HG03571 (cell line): ENCODE data around the gene ROBO2.

Experiments
- ATAC-seq: cut with Tn5 transposase; IDR thresholded peaks from one replicate; pipeline ENCODE4 v1.9.1; 2021; ENCODE audit not compliant: unreplicated experiment

Gene ROBO2

GRCh38 chr3:77323626-77324025, 283.7 kb downstream of the ROBO2 start:
- ATAC-seq, result no peak

DNA sequence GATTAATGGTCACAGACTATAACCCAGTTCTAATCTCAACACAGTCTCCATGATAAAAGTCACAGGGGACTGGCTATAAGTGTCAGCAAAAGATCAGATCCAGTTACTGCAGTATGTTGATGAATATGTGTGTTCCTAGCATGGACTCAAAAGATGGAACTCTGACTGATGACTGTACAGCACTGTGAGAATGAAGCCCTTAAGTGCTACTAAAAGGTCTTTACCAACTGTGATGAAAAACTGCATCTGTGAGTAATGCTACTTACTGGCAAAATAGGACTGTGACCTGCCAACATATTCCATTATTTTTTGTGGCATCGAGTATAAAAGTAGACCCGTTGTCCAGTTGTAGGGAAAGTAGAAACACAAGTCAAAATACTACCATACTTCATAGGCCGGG, 284.2 kb downstream of the ROBO2 start:
- no peak for ATAC-seq

DNA sequence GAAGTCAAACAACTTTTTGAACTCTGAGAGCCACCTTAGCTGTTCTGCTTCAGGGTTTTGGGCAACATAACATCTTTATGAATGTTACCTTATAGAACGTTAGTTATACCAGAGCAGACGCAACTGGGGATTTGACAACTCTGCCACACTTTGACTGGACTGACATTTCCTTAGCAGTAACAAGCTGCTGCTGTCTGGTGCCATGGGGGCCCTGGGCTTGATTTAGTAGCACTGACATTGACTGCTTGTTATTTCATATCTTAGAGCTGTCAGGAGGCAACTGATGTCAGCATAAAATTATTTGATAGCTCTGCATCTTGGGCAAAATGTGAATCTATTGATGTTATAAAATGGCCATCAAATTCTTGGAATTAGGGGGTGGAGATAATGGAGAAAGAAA, 285.4 kb downstream of the ROBO2 start:
- ATAC-seq, result no peak

GRCh38 chr3:77325702-77326101, 285.8 kb downstream of the ROBO2 start:
- ATAC-seq, result no peak

GRCh38 chr3:77326586-77326985, 286.7 kb downstream of the ROBO2 start:
- ATAC-seq, result no peak

- no peak for ATAC-seq
These were observed 288.8 kb downstream of the ROBO2 start for GRCh38 chr3:77328690-77329089.

GRCh38 chr3:77329116-77329515, 289.2 kb downstream of the ROBO2 start:
- no peak for ATAC-seq

DNA sequence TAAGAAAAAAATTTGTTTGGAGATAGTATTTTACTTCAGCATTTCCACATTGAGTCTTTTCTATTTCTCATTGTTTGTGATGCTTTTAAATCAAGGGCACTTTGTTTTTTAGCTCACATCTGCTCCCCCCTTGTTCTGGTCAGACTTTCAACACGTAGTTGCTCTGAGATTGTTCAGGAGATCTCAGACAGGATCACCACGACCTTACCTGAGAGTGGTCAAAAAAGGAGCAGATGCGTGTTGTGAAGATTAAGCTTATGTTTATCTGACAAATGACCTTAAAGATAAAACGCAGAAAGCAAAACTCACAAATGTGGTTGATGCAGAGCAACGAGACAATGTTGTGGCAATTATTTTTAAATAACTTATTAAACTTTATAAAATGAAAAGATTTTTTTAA, 298.3 kb downstream of the ROBO2 start:
- no peak for ATAC-seq

DNA sequence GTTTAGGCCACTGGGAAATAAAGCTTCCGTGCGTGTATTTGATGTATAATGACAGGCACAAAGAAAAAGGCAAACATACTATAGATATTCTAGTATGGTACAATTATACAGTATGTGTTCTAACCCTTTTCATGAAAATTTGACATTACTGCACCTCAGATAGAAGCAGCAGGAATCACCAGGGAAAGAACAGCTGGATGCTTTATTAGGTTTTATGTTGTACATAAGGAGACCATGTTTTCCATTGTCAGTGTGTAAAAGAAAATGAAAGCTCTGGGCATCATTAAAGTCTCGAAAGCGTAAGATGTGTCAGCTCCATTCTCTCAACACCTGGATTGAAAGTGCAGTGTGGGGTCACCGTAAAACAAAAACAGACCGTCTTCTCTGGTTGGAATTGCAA, 302.1 kb downstream of the ROBO2 start:
- no peak for ATAC-seq

DNA sequence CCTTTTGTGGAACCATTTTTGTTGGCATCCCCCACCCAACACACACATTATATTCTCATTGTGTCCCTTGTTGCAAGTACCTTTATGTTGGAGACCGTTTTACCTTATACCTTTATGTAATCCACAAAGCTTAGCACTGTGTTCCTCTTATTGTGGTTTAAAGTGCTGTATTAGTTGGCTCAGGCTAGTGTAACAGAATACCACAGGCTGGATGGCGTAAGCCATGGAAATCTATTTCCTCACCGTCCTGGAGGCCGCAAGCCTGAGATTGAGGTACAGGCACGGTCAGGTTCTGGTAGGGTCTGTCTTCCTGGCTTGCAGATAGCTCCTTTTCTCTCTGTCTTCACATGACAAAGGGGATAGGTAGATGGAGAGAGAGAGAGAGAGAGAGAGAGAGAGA, 302.8 kb downstream of the ROBO2 start:
- ATAC-seq, result no peak

GRCh38 chr3:77345009-77345408, 305.1 kb downstream of the ROBO2 start:
- no peak for ATAC-seq

DNA sequence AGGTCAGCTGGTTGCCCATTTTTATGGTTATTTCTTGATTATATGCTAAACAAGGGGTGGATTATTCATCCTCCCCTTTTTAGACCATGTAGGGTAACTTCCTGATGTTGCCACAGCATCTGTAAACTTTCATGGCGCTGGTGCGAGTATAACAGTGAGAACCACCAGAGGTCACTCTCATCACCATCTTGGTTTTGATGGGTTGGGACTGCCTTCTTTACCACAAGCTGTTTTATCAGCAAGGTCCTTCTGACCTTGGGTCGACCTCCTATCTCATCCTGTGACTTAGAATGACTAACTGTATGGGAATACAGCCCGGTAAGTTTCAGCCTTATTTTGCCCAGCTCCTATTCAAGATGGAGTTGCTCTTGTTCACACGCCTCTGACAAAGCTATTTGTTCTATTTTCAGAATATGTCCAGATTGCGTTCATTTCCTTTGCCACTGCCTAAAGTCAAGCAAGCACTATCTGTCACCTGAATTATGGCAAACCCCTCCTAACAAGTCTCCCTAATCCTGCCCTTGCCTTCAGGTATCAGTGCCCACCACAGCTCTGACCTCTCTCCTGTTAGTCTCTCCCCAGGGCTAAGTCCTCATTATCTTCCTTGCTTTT, 308.5 kb downstream of the ROBO2 start:
- ATAC-seq, result no peak

DNA sequence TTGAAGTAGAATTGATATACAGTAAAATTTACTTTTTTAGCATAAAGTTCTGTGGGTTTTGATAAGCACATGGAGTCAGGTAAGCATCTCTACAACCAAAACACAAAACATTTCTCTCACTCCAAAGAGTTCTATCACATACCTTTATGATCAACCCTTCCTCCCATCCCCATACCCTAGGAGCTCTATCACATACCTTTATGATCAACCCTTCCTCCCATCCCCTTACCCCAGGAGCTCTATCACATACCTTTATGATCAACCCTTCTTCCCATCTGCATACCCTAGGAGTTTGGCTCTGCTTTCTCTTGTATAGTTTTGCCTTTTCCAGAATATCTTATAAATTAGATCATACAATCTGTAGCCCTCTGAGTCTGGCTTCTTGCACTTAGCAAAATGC, 315.1 kb downstream of the ROBO2 start:
- ATAC-seq, result no peak

GRCh38 chr3:77362936-77363335, 323.0 kb downstream of the ROBO2 start:
- ATAC-seq, result no peak

DNA sequence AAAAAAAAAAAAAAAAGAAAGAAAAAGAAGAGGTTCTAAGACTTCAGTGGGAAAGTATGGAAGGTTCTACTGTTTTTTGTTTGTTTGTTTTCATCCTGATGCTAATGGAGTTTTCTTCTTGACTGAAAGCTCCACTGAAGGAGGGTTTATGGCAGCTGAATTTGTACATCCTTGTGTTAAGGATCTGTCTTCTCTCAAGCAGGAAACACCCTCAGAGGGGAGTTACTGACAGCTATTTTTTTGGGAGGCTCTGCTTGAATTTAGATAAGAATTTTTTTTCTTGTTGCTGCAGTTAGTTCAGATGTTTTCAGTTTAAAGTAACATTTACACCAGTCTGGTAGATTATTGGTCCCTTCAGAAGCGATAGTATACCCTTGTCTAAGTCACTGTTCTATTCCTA, 325.3 kb downstream of the ROBO2 start:
- no peak for ATAC-seq

GRCh38 chr3:77370413-77370812, 330.5 kb downstream of the ROBO2 start:
- no peak for ATAC-seq

GRCh38 chr3:77372018-77372417, 332.1 kb downstream of the ROBO2 start:
- ATAC-seq, result no peak

DNA sequence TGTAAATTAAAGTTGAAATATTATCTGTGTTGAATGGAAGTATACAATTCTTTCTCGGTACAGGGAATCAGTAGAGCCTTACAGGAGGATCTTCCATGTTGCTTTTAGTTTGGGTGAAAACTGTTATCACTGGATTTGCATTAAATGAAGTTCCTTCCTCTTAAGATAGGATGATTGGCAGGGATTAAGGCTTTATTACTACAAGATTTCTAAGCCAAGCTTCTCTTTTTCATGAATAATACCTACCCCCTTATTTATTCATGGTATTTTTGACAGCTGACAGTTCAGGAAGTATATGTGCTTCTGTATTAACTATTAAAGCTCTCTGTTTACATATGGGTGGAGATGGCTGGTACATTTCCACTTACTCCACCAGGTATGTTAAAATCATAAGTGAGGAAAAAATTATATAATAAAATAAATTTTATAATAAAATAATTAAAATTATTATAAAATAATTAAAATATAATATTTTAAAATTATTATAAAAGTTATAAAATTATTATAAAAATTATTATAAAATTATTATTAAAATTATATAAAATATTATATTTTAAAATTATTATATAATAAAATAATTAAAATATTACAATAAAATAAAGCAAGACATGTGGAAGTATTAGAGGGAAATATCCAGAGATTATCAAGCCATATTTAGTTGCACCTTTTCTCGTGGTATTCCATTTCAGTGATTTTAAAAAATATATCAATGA, 332.9 kb downstream of the ROBO2 start:
- no peak for ATAC-seq

DNA sequence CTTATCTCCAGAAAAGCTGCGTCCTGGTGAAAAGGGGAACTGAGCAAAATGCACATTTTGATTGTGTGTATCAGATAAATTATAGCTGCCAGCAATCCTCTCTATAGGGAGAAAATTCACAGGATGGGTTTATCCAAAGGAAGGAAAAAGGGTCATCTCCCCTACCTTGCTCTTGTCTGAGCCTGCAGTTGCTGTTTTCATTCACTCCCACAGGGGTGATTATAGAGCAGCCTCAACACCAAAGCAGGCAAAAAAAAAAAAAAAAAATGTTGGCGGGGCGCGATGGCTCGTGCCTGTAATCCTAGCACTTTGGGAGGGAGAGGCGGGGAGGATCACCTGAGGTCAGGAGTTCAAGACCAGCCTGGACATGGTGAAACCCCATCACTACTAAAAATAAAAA, 333.7 kb downstream of the ROBO2 start:
- no peak for ATAC-seq

- no peak for ATAC-seq
These were observed 336.6 kb downstream of the ROBO2 start for GRCh38 chr3:77376511-77376910.

GRCh38 chr3:77377717-77378116, 337.8 kb downstream of the ROBO2 start:
- no peak for ATAC-seq

DNA sequence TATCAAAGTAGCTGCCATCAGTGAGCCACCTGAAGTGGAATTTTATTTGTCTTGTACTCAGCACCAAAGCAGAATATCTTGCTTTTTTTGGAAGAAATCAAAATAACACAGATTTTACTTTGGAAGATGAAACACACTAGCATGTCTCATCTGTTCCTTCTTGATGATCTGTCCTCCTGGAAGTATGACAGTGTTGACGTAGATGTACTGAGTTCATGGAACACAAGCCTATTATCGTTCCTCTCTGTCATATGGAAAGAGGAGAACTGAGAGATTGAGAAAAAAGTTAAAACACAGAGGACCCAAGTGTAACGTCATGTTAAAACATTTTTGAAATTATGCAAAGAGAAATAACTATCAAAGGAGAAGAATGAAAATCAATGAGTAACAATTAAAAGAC, 340.2 kb downstream of the ROBO2 start:
- no peak for ATAC-seq

DNA sequence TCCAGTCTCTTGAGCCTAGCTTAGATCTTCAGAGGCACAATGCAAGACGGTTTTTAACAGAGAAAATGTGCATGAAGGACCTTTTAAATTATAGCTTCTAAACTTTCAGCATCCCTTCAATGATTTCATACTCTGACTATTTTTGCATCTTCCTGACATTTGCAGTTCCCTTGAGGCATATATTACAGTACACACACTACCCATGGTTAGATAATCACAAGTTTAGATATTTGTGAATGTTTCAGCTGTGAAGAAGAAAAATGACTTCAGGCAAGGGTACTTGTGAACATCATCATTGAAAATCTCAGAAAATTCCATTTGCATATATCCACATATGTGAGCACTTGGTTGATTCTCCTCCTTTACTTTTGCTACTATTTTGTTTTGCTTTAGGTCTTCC, 341.5 kb downstream of the ROBO2 start:
- no peak for ATAC-seq
